K562 (cell line): ENCODE results near the gene ZNF615. TPM values are rescaled to one million over a fixed set of nuclear protein-coding genes. Genes with fewer than 3 reads are reported as not detected.

Experiments used
- ARNT ChIP-seq, 2 experiments: fragments of 450-650 bp; IDR thresholded peaks; 2 replicates each; pipeline ENCODE4 v1.6.1; 2016; ENCODE audit warnings: mild to moderate bottlenecking in 1 of 2
- EP400 ChIP-seq: fragments of 450-650 bp; IDR thresholded peaks from 2 replicates; pipeline ENCODE4 v1.6.1; 2017; ENCODE audit warnings: antibody characterized with exemption, mild to moderate bottlenecking, moderate library complexity
- HCFC1 ChIP-seq: IDR thresholded peaks from 2 replicates; pipeline ENCODE4 v1.6.1; 2012; ENCODE audit warnings: low read depth, low read length, improper control_type of control experiment
- MXI1 ChIP-seq: IDR thresholded peaks from 2 replicates; pipeline ENCODE4 v1.6.1; 2011; ENCODE audit warnings: low read depth, mild to moderate bottlenecking, improper control_type of control experiment, low read length
- MYNN ChIP-seq, 2 experiments: sonication (generic); formaldehyde crosslinking in 1 of 2; IDR thresholded peaks; 2 replicates each; pipeline versions ENCODE4 v1.5.0 to v1.6.1; 2016 to 2020; ENCODE audit warnings: antibody characterized with exemption in 1 of 2, missing genetic modification reagents in 1 of 2
- POLR2AphosphoS5 ChIP-seq: IDR thresholded peaks from 2 replicates; pipeline ENCODE4 v1.6.1; 2011; ENCODE audit warnings: mild to moderate bottlenecking, low read depth, low read length, moderate library complexity; ENCODE audit not compliant: control insufficient read depth, insufficient read depth
- ZNF12 ChIP-seq: sonication (generic); formaldehyde crosslinking; IDR thresholded peaks from 2 replicates; pipeline ENCODE4 v1.4.0; 2020; ENCODE audit warnings: mild to moderate bottlenecking, missing genetic modification reagents
- ZNF311 ChIP-seq: fragments of 250-450 bp; sonication (Bioruptor Pico); IDR thresholded peaks from 2 replicates; pipeline ENCODE4 v1.4.0; 2020; ENCODE audit warnings: mild to moderate bottlenecking, moderate library complexity
- ZSCAN32 ChIP-seq: fragments of 450-650 bp; formaldehyde crosslinking; IDR thresholded peaks from 2 replicates; pipeline ENCODE4 v1.4.0; 2020; ENCODE audit warnings: mild to moderate bottlenecking, moderate library complexity
- polyA plus RNA-seq, 8 experiments: library from polyadenylated mRNA; depleted of rRNA in 4 of 8; stranded (reverse) in 5 of 8; unstranded in 3 of 8; fragments of >200 nt; fragmentation: Nextera tagmentation in 2 of 8; fragmentation: Illumina TruSeq in 1 of 8; extraction: Ambion mirVana in 2 of 8; extraction: Trizol in 1 of 8; gene quantifications; 2 replicates each; pipeline versions ENCODE4 v1.2.1 to v1.2.3, GENCODE V29; 2011 to 2014; ENCODE audit warnings: inconsistent platforms in 1 of 8, missing spikeins in 1 of 8
- total RNA-seq, 7 experiments: library from RNA; depleted of rRNA in 6 of 7; stranded (reverse); fragments of >200 nt in 6 of 7; fragmentation: Illumina TruSeq in 2 of 7; extraction: Trizol in 2 of 7; gene quantifications; 2 replicates each; pipeline versions ENCODE4 v1.2.1 to v1.2.3, GENCODE V29; 2011 to 2021; ENCODE audit warnings: low replicate concordance in 1 of 7
- TF ChIP-seq, protein P1 (sequence below): fragments of 450-650 bp; IDR thresholded peaks from 2 replicates; pipeline ENCODE4 v1.6.1; 2017; ENCODE audit warnings: antibody characterized with exemption, mild to moderate bottlenecking
- TF ChIP-seq, protein P2 (sequence below): fragments of 250-450 bp; sonication (Bioruptor Pico); IDR thresholded peaks from 2 replicates; pipeline ENCODE4 v1.8.0; 2022; ENCODE audit warnings: inconsistent platforms, mild to moderate bottlenecking, moderate library complexity, borderline replicate concordance
- TF ChIP-seq, protein P3 (sequence below): fragments of 250-450 bp; sonication (Bioruptor Pico); IDR thresholded peaks from 2 replicates; pipeline ENCODE4 v1.9.0; 2021; ENCODE audit warnings: mild to moderate bottlenecking, inconsistent platforms
- TF ChIP-seq, protein P4 (sequence below), 2 experiments: fragments of 150-350 bp in 1 of 2; IDR thresholded peaks; 2 replicates each; pipeline ENCODE4 v1.6.1; 2012 to 2016; ENCODE audit warnings: low read depth in 2 of 2, low read length in 2 of 2, mild to moderate bottlenecking in 1 of 2, moderate library complexity in 1 of 2

The ZNF615 gene
- total and polyA plus RNA-seq, 9 of the 15 experiments (the other 6 are each of a cell fraction or from before 2014, with no cell fraction given): 1.2 to 4.4 (median 2.7) TPM

DNA sequence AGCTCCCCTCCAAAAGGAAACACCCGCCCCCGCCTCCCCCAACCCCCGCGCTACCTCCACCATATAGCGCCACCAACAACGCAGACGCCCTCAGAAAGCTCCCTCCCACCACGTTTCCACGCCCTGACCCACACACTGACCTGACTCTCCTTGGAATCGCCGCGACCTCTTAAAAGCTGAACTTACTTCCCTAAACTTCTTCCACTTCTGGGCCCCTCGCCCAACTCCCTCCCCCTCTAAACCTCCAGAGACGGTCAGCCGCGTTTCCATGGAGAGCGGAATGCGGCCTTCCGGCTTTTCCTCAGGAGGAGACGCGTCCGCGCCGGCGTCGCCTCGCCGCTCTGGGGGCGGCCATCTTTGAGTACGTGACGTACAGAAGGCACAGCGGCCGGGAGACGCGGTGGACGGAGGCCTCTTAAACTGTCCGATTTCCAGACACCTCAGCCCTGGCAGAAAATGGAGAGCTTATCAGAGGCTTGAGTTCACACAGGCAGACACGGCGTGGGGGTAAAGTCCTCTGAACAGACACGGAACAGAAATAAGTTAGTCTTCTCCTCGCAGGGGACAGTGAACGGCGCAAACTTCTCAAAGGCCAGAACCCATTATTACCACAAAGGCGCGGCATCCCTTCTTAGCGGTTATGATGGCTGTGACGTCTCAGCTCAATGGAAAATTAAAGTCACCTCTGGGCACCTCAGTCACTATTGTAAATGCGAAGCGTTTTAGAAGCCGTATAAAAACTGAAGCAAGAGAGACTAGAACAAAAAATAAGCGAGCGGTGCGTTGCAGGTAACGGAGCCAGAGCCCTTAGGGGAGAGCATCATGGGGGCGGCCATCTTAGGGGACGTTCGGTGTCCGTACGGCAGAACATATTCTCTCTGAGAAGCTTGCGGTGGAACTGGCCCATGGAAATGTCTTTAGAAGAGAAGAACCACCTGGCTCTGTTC lies 40.8 kb upstream of the ZNF615 start, which contains the start of gene ZNF432 (continued):
- TF ChIP-seq ZSCAN32 (CRISPR knock-in tag) (no peak), HCFC1 (peak; percentile 86), ARNT (IDR thresholded peaks at IDR 0.05) (no peak; a peak in 1 of 4 replicates), MXI1 (no peak), ZNF311 (CRISPR knock-in tag) (no peak), MYNN (IDR thresholded peaks at IDR 0.05) (peak; percentile 78; the same call in 1 of the 2 replicates), MYNN (CRISPR knock-in tag; IDR thresholded peaks at IDR 0.05) (no peak), ZNF12 (CRISPR knock-in tag) (0 out of 2 replicates have a peak, but pooled peaks have one; percentile 46), EP400 (peak; percentile 81), POLR2AphosphoS5 (peak; percentile 19; the same call in 1 of the 2 replicates)
- TF ChIP-seq, protein P1, sequence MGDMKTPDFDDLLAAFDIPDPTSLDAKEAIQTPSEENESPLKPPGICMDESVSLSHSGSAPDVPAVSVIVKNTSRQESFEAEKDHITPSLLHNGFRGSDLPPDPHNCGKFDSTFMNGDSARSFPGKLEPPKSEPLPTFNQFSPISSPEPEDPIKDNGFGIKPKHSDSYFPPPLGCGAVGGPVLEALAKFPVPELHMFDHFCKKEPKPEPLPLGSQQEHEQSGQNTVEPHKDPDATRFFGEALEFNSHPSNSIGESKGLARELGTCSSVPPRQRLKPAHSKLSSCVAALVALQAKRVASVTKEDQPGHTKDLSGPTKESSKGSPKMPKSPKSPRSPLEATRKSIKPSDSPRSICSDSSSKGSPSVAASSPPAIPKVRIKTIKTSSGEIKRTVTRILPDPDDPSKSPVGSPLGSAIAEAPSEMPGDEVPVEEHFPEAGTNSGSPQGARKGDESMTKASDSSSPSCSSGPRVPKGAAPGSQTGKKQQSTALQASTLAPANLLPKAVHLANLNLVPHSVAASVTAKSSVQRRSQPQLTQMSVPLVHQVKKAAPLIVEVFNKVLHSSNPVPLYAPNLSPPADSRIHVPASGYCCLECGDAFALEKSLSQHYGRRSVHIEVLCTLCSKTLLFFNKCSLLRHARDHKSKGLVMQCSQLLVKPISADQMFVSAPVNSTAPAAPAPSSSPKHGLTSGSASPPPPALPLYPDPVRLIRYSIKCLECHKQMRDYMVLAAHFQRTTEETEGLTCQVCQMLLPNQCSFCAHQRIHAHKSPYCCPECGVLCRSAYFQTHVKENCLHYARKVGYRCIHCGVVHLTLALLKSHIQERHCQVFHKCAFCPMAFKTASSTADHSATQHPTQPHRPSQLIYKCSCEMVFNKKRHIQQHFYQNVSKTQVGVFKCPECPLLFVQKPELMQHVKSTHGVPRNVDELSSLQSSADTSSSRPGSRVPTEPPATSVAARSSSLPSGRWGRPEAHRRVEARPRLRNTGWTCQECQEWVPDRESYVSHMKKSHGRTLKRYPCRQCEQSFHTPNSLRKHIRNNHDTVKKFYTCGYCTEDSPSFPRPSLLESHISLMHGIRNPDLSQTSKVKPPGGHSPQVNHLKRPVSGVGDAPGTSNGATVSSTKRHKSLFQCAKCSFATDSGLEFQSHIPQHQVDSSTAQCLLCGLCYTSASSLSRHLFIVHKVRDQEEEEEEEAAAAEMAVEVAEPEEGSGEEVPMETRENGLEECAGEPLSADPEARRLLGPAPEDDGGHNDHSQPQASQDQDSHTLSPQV: no peak
- TF ChIP-seq, protein P2, sequence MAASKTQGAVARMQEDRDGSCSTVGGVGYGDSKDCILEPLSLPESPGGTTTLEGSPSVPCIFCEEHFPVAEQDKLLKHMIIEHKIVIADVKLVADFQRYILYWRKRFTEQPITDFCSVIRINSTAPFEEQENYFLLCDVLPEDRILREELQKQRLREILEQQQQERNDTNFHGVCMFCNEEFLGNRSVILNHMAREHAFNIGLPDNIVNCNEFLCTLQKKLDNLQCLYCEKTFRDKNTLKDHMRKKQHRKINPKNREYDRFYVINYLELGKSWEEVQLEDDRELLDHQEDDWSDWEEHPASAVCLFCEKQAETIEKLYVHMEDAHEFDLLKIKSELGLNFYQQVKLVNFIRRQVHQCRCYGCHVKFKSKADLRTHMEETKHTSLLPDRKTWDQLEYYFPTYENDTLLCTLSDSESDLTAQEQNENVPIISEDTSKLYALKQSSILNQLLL (CRISPR knock-in tag): no peak
- TF ChIP-seq, protein P3, sequence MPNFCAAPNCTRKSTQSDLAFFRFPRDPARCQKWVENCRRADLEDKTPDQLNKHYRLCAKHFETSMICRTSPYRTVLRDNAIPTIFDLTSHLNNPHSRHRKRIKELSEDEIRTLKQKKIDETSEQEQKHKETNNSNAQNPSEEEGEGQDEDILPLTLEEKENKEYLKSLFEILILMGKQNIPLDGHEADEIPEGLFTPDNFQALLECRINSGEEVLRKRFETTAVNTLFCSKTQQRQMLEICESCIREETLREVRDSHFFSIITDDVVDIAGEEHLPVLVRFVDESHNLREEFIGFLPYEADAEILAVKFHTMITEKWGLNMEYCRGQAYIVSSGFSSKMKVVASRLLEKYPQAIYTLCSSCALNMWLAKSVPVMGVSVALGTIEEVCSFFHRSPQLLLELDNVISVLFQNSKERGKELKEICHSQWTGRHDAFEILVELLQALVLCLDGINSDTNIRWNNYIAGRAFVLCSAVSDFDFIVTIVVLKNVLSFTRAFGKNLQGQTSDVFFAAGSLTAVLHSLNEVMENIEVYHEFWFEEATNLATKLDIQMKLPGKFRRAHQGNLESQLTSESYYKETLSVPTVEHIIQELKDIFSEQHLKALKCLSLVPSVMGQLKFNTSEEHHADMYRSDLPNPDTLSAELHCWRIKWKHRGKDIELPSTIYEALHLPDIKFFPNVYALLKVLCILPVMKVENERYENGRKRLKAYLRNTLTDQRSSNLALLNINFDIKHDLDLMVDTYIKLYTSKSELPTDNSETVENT (CRISPR knock-in tag): no peak
- TF ChIP-seq, protein P4, sequence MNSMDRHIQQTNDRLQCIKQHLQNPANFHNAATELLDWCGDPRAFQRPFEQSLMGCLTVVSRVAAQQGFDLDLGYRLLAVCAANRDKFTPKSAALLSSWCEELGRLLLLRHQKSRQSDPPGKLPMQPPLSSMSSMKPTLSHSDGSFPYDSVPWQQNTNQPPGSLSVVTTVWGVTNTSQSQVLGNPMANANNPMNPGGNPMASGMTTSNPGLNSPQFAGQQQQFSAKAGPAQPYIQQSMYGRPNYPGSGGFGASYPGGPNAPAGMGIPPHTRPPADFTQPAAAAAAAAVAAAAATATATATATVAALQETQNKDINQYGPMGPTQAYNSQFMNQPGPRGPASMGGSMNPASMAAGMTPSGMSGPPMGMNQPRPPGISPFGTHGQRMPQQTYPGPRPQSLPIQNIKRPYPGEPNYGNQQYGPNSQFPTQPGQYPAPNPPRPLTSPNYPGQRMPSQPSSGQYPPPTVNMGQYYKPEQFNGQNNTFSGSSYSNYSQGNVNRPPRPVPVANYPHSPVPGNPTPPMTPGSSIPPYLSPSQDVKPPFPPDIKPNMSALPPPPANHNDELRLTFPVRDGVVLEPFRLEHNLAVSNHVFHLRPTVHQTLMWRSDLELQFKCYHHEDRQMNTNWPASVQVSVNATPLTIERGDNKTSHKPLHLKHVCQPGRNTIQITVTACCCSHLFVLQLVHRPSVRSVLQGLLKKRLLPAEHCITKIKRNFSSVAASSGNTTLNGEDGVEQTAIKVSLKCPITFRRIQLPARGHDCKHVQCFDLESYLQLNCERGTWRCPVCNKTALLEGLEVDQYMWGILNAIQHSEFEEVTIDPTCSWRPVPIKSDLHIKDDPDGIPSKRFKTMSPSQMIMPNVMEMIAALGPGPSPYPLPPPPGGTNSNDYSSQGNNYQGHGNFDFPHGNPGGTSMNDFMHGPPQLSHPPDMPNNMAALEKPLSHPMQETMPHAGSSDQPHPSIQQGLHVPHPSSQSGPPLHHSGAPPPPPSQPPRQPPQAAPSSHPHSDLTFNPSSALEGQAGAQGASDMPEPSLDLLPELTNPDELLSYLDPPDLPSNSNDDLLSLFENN (IDR thresholded peaks at IDR 0.05; ENCODE audit: low read depth in 2 of 2, low read length in 2 of 2): peak in 1 of 2 experiments; percentile 34; a peak in 1 of 4 replicates
